HepG2 (cell line): Measurements from ENCODE around the gene CNNM4. TPM values are rescaled to one million over a fixed set of nuclear protein-coding genes. Genes with fewer than 3 reads are reported as not detected.

Source experiments
- ATAC-seq: fragments of 200-7000 bp; cut with Tn5 transposase; 3 replicates; pipeline ENCODE4 v1.9.1; 2020; ENCODE audit warnings: mild to moderate bottlenecking, moderate library complexity
- BruUV-seq: library from RNA; stranded (reverse); fragments of 400-500 nt; replicated peaks from 2 replicates; lab custom pipeline; 2021; lab: Mats Ljungman, UMichigan
- CTCF ChIA-PET: fragments of 300-600 bp; formaldehyde crosslinking; extraction: SDS; loops from one replicate; lab custom pipeline; 2021; ENCODE audit warnings: low total read pairs, inconsistent platforms, low intra/inter-chr PET ratio; lab: Yijun Ruan, JAX
- POLR2A ChIA-PET: fragments of 350-600 bp; sonication (Branson Sonifier 250); formaldehyde crosslinking; loops from one replicate; lab custom pipeline; 2020; ENCODE audit warnings: antibody characterized with exemption, inconsistent platforms; lab: Yijun Ruan, JAX
- DNase-seq: peaks from one replicate; pipeline ENCODE4 v3.0.0-alpha.2; 2015; ENCODE audit warnings: low spot score
- FAIRE-seq: peaks from 3 replicates; lab custom pipeline; 2011; peaks lifted over from hg19 to GRCh38; lab: Jason Lieb, UNC
- H2AFZ ChIP-seq: one replicate; pipeline ENCODE4 v1.6.1; 2011; ENCODE audit warnings: low read length, inconsistent platforms
- H3K27ac ChIP-seq: fragments of 300-600 bp; 3 replicates; pipeline ENCODE4 v1.8.0; 2011; ENCODE audit warnings: mixed run types, mild to moderate bottlenecking, mixed read lengths, low read length, inconsistent platforms; ENCODE audit not compliant: insufficient read depth; ENCODE audit errors: extremely low read length
- H3K27me3 ChIP-seq, 2 experiments: fragments of 200-600 bp in 1 of 2; 2 replicates in 1 of 2; 3 replicates in 1 of 2; pipeline versions ENCODE4 v1.6.0 to v1.8.0; 2011; ENCODE audit warnings: low read length in 2 of 2, mild to moderate bottlenecking in 2 of 2, moderate library complexity in 2 of 2, inconsistent platforms in 1 of 2; ENCODE audit not compliant: insufficient read depth in 2 of 2, control insufficient read depth in 1 of 2
- H3K36me3 ChIP-seq, 2 experiments: fragments of 200-600 bp in 1 of 2; replicated peaks in 1 of 2; 2 replicates in 1 of 2; 3 replicates in 1 of 2; pipeline versions ENCODE4 v1.5.1 to v1.8.0; 2011; ENCODE audit warnings: low read length in 2 of 2, inconsistent platforms in 1 of 2; ENCODE audit not compliant: insufficient read depth in 2 of 2, control insufficient read depth in 1 of 2
- H3K4me1 ChIP-seq: 2 replicates; pipeline ENCODE4 v1.5.1; 2012; ENCODE audit warnings: low read length, inconsistent platforms; ENCODE audit not compliant: insufficient read depth
- H3K4me2 ChIP-seq: 2 replicates; pipeline ENCODE4 v1.6.0; 2011; ENCODE audit warnings: low read depth, low read length, inconsistent platforms
- H3K4me3 ChIP-seq, 3 experiments: fragments of 200-600 bp in 1 of 3; sonication (generic), shearing (Covaris generic) in 1 of 3; replicated peaks in 1 of 3; 2 replicates each; pipeline ENCODE4 v1.5.1; 2011 to 2016; ENCODE audit warnings: low read length in 3 of 3, inconsistent platforms in 2 of 3, low read depth in 2 of 3, mild to moderate bottlenecking in 2 of 3, control low read depth in 1 of 3, mixed read lengths in 1 of 3; ENCODE audit not compliant: insufficient read depth in 1 of 3
- H3K79me2 ChIP-seq: one replicate; pipeline ENCODE4 v1.6.1; 2011; ENCODE audit warnings: low read length, inconsistent platforms; ENCODE audit not compliant: insufficient read depth
- H3K9ac ChIP-seq: 2 replicates; pipeline ENCODE4 v1.6.0; 2011; ENCODE audit warnings: mild to moderate bottlenecking, low read depth, low read length, inconsistent platforms; ENCODE audit not compliant: insufficient read depth
- H3K9me3 ChIP-seq: 2 replicates; pipeline ENCODE4 v1.5.1; 2012; ENCODE audit warnings: mild to moderate bottlenecking, low read length
- H4K20me1 ChIP-seq: 2 replicates; pipeline ENCODE4 v1.6.0; 2011; ENCODE audit warnings: inconsistent platforms, mild to moderate bottlenecking, low read length, moderate library complexity; ENCODE audit not compliant: insufficient read depth
- AGO2 ChIP-seq: fragments of 200-400 bp; formaldehyde crosslinking; optimal IDR thresholded peaks from 2 replicates; pipeline ENCODE3; 2017; ENCODE audit warnings: mild to moderate bottlenecking, low read depth, low read length, moderate library complexity
- AKAP8 ChIP-seq: sonication (generic); formaldehyde crosslinking; IDR thresholded peaks from 2 replicates; pipeline ENCODE4 v1.5.1; 2020; ENCODE audit warnings: mild to moderate bottlenecking, missing genetic modification reagents
- EED ChIP-seq: sonication (generic); formaldehyde crosslinking; IDR thresholded peaks from 2 replicates; pipeline ENCODE4 v1.5.0; 2020; ENCODE audit warnings: mild to moderate bottlenecking, missing genetic modification reagents
- HDAC1 ChIP-seq: sonication (generic); formaldehyde crosslinking; IDR thresholded peaks from 2 replicates; pipeline ENCODE4 v1.5.1; 2020; ENCODE audit warnings: mild to moderate bottlenecking, missing genetic modification reagents
- POLR2G ChIP-seq: fragments of 200-400 bp; formaldehyde crosslinking; IDR thresholded peaks from 2 replicates; pipeline ENCODE4 v1.6.1; 2018; ENCODE audit warnings: mild to moderate bottlenecking, low read depth, low read length, moderate library complexity
- RBFOX2 ChIP-seq: fragments of 200-400 bp; formaldehyde crosslinking; IDR thresholded peaks from 2 replicates; pipeline ENCODE4 v1.6.1; 2017; ENCODE audit warnings: low read depth, mild to moderate bottlenecking, low read length
- ZNF841 ChIP-seq: sonication (generic); formaldehyde crosslinking; IDR thresholded peaks from 2 replicates; pipeline ENCODE4 v1.8.1; 2023; ENCODE audit warnings: missing genetic modification reagents, borderline replicate concordance
- WGBS: methylation state at CpG from one replicate; pipeline ENCODE4 v1.1.6; 2017; ENCODE audit warnings: low lambda C conversion rate; 5-methylcytosine and 5-hydroxymethylcytosine counted together
- in situ Hi-C: cut with HindIII; loops from 2 replicates; pipeline ENCODE4 v1.10.0; 2017; ENCODE audit warnings: low pct_unique_long_range_greater_than_20kb; ENCODE audit not compliant: extremely low pct_ligation_motif_present
- intact Hi-C: fragments of 100-400 bp; cut with micrococcal nuclease; formaldehyde crosslinking; loops from one replicate; pipeline ENCODE4 v1.10.0; 2022; ENCODE audit not compliant: unreplicated experiment
- polyA plus RNA-seq, 8 experiments: library from polyadenylated mRNA; depleted of rRNA in 3 of 8; stranded (reverse) in 7 of 8; unstranded in 1 of 8; fragments of >200 nt; fragmentation: Illumina TruSeq in 4 of 8; extraction: Trizol in 4 of 8; gene quantifications; 2 replicates each; pipeline versions ENCODE4 v1.2.1 to v1.2.3, GENCODE V29; 2011 to 2016; ENCODE audit warnings: low read depth in 4 of 8, missing spikeins in 1 of 8, mixed read lengths in 1 of 8; ENCODE audit not compliant: insufficient read depth in 1 of 8
- total RNA-seq, 5 experiments: library from RNA; depleted of rRNA; stranded (reverse); fragments of >200 nt; fragmentation: Illumina TruSeq; extraction: Trizol; gene quantifications; 2 replicates each; pipeline ENCODE4 v1.2.3, GENCODE V29; 2016; ENCODE audit warnings: low read depth in 1 of 5
- TF ChIP-seq, protein P1 (sequence below): sonication (generic); formaldehyde crosslinking; IDR thresholded peaks from 2 replicates; pipeline ENCODE4 v1.4.0; 2020; ENCODE audit warnings: missing genetic modification reagents
- TF ChIP-seq, protein P2 (sequence below): sonication (generic); formaldehyde crosslinking; IDR thresholded peaks from 2 replicates; pipeline ENCODE4 v1.5.0; 2020; ENCODE audit warnings: missing genetic modification reagents

CNNM4 gene
- total and polyA plus RNA-seq, 2 of the 13 experiments (the other 11 are each of a cell fraction or from before 2014, with no cell fraction given) = 5.9 to 8.4 TPM

DNA sequence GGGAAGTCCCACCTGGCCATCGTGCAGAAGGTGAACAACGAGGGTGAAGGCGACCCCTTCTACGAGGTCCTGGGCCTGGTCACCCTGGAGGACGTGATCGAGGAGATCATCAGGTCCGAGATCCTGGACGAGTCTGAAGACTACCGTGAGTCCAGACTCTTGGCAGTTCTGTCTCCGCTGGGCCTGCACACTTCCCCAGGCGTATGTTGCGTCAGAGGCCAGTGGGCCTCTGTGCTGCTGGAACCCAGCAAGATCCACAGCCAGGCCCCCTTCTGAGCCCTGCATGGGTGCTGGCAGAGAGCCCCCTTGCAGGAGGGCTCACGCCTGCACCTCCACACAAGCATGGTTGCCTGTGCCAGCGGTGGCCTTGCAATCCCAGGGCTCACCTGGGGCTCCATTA, 64.4 kb downstream of the CNNM4 start:
- BruUV-seq = no TSS peak
- Histone ChIP-seq H2AFZ (no peak overlapping the region), H3K9ac (no peak overlapping the region), H3K4me2 (no peak overlapping the region), H3K9me3 (no peaks in the 10 kb centered on the region), H3K27ac (no peak overlapping the region)
- FAIRE-seq = no peak
- TF ChIP-seq POLR2G (0 out of 2 replicates have a peak, but pooled peaks have one; percentile 4), EED (CRISPR knock-in tag) (no peak), AGO2 (peak; percentile 68), ZNF841 (CRISPR knock-in tag) (no peak), RBFOX2 (0 out of 2 replicates have a peak, but pooled peaks have one; percentile 20), AKAP8 (peak; percentile 56; the same call in 1 of the 2 replicates), HDAC1 (no peak)
- TF ChIP-seq, protein P1, sequence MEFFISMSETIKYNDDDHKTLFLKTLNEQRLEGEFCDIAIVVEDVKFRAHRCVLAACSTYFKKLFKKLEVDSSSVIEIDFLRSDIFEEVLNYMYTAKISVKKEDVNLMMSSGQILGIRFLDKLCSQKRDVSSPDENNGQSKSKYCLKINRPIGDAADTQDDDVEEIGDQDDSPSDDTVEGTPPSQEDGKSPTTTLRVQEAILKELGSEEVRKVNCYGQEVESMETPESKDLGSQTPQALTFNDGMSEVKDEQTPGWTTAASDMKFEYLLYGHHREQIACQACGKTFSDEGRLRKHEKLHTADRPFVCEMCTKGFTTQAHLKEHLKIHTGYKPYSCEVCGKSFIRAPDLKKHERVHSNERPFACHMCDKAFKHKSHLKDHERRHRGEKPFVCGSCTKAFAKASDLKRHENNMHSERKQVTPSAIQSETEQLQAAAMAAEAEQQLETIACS (CRISPR knock-in tag) = no peak
- TF ChIP-seq, protein P2, sequence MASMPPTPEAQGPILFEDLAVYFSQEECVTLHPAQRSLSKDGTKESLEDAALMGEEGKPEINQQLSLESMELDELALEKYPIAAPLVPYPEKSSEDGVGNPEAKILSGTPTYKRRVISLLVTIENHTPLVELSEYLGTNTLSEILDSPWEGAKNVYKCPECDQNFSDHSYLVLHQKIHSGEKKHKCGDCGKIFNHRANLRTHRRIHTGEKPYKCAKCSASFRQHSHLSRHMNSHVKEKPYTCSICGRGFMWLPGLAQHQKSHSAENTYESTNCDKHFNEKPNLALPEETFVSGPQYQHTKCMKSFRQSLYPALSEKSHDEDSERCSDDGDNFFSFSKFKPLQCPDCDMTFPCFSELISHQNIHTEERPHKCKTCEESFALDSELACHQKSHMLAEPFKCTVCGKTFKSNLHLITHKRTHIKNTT (CRISPR knock-in tag) = no peak
- TF ChIP-seq, all 625 proteins: peak for 4
- POLR2A ChIA-PET = interaction anchor here (1.4 to 1.5 kb wide), 4 partner anchors 9 to 43 kb away, joined by 4 to 12 read pairs (median 6); partner anchors contain the start of gene ANKRD39
- ATAC-seq (no peak), DNase-seq (no peak)
- Histone ChIP-seq H3K4me3 (no peak overlapping the region), H3K36me3 (peaks cover 41 to 81% of the 10 kb centered on the region in 2 experiments), H3K27me3 (no peaks in the 10 kb centered on the region), H3K79me2 (peaks cover 56% of the 10 kb centered on the region), H3K4me1 (peaks cover 45% of the 10 kb centered on the region), H4K20me1 (peaks cover 54% of the 10 kb centered on the region)
- CTCF ChIA-PET = no interaction called here
- in situ Hi-C loops = no loop called here
- intact Hi-C loops = no loop called here
- WGBS = 94% methylated on average over 13 of the region's 14 CpGs
